Epithelial cell of esophagus (primary cell): ENCODE data around the gene S100B.

Experiments used
- DNase-seq: peaks from one replicate; pipeline ENCODE4 v3.0.0; 2010; ENCODE audit warnings: low read depth
- H3K4me3 ChIP-seq: 2 replicates; pipeline ENCODE4 v1.5.1; 2011; ENCODE audit warnings: mild to moderate bottlenecking, low read length, control low read depth
- TF ChIP-seq, protein P1 (sequence below): IDR thresholded peaks from 2 replicates; pipeline ENCODE4 v1.5.1; 2011; ENCODE audit warnings: low read depth, mild to moderate bottlenecking, low read length, control low read depth, inconsistent platforms; ENCODE audit not compliant: insufficient read depth; ENCODE audit errors: missing control alignments

The S100B gene

GRCh38 chr21:46613391-46613790 lies 8.5 kb upstream of the S100B start:
- TF ChIP-seq, protein P1, sequence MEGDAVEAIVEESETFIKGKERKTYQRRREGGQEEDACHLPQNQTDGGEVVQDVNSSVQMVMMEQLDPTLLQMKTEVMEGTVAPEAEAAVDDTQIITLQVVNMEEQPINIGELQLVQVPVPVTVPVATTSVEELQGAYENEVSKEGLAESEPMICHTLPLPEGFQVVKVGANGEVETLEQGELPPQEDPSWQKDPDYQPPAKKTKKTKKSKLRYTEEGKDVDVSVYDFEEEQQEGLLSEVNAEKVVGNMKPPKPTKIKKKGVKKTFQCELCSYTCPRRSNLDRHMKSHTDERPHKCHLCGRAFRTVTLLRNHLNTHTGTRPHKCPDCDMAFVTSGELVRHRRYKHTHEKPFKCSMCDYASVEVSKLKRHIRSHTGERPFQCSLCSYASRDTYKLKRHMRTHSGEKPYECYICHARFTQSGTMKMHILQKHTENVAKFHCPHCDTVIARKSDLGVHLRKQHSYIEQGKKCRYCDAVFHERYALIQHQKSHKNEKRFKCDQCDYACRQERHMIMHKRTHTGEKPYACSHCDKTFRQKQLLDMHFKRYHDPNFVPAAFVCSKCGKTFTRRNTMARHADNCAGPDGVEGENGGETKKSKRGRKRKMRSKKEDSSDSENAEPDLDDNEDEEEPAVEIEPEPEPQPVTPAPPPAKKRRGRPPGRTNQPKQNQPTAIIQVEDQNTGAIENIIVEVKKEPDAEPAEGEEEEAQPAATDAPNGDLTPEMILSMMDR, result no peak
- no peak overlapping the region for H3K4me3 ChIP-seq
- peak; percentile 22 for DNase-seq

DNA sequence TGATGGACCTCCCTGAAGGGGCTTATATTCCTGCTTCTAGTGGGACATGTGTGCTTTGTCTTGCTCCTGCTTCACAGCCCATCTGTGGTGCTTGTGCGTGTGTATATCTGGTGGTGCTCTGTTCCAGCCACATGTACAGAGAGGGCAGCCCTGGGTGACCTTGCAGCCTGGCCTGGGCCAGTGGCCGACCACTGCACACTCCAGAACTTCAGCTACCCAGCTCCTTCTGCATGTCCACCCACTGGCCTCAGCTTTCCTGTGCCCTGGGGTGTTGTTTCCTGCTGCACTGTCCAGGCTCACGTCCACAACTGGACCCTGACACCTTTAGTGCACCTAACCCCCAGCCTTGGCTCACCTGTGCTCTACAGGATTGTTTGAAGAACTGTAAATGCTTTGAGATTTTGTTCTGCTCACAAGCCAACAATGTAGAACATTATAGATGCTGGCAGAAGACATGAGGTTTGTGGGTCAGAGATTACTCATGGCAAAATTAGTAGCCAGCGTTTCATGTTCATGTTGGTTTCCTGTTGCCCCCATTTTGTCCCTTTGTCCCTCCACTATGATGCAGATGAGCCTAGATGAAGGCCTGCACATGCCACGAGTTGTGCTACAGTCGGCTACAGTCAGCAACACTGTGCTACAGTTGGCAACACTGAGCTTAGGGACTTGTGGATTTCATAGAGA lies 5.3 kb upstream of the S100B start:
- TF ChIP-seq, protein P1, result no peak
- no peak overlapping the region for H3K4me3 ChIP-seq
- DNase-seq, result no peak

- no peak for DNase-seq
- no peak overlapping the region for H3K4me3 ChIP-seq
- TF ChIP-seq, protein P1, result no peak
Measured at GRCh38 chr21:46608672-46609111, 3.8 kb upstream of the S100B start.

- H3K4me3 ChIP-seq, result no peak overlapping the region
- DNase-seq, result no peak
- TF ChIP-seq, protein P1, result no peak
Measured at GRCh38 chr21:46607636-46608035, 2.8 kb upstream of the S100B start.

DNA sequence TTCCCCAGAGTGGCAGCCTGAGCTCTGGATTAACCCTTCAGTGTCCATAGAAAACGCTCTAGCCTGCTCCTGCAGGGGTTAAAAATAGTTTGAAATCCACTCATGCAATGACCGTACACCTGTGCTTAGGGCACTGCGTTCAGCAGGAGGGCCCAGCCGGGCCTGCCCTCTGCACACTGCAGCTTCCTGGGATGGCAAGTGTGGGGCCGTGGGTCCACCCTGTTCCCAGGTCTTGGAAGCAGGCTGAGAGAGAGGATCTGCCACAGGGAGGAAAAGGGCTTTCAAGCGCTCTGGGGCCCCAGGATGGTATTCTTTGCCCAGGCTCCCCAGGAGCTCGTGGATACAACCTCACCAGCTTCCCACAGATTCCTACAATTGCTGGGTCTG lies 1.5 kb upstream of the S100B start:
- TF ChIP-seq, protein P1, result no peak
- no peak overlapping the region for H3K4me3 ChIP-seq
- DNase-seq, result no peak

GRCh38 chr21:46605767-46606426 lies 1.0 kb upstream of the S100B start:
- TF ChIP-seq, protein P1, result no peak
- H3K4me3 ChIP-seq, result no peak overlapping the region
- DNase-seq, result no peak

- TF ChIP-seq, protein P1, result no peak
- H3K4me3 ChIP-seq, result no peak overlapping the region
- DNase-seq, result no peak
Measured at GRCh38 chr21:46604329-46604974, 430 bp downstream of the S100B start.
